HEK293 (cell line): Measurements from ENCODE around the gene S1PR4.

Experiments
- CTCF ChIA-PET: fragments of 350-600 bp; formaldehyde crosslinking; extraction: SDS; loops from one replicate; lab custom pipeline; 2021; ENCODE audit warnings: antibody characterized with exemption; lab: Yijun Ruan, JAX
- POLR2A ChIA-PET: fragments of 300-600 bp; formaldehyde crosslinking; extraction: SDS; loops from one replicate; lab custom pipeline; 2020; ENCODE audit warnings: antibody characterized with exemption, inconsistent platforms; lab: Yijun Ruan, JAX
- H3K27ac ChIP-seq: fragments of 200-500 bp; sonication (Bioruptor generic); 2 replicates; pipeline ENCODE4 v1.5.1; 2014; ENCODE audit warnings: low read depth, low read length, control low read depth, inconsistent platforms; ENCODE audit errors: extremely low read depth
- H3K36me3 ChIP-seq, 2 experiments: fragments of 200-500 bp in 1 of 2; sonication (Bioruptor generic) in 1 of 2; 1 replicate in 1 of 2; 2 replicates in 1 of 2; pipeline ENCODE4 v1.5.1; 2014 to 2017; ENCODE audit warnings: inconsistent platforms in 2 of 2, low read length in 2 of 2; ENCODE audit not compliant: control insufficient read depth in 2 of 2, insufficient read depth in 1 of 2
- H3K4me1 ChIP-seq: fragments of 200-500 bp; sonication (Bioruptor generic); 2 replicates; pipeline ENCODE4 v1.5.1; 2014; ENCODE audit warnings: mild to moderate bottlenecking, low read length, inconsistent platforms; ENCODE audit not compliant: control insufficient read depth, insufficient read depth
- H3K4me3 ChIP-seq: 2 replicates; pipeline ENCODE4 v1.5.1; 2011; ENCODE audit warnings: low read depth, mild to moderate bottlenecking, control low read depth, low read length, moderate library complexity
- H3K9me3 ChIP-seq: fragments of 200-500 bp; sonication (Bioruptor generic); 2 replicates; pipeline ENCODE4 v1.5.1; 2014; ENCODE audit warnings: low read depth, low read length, inconsistent platforms; ENCODE audit not compliant: control insufficient read depth, insufficient read depth
- EGR2 ChIP-seq: fragments of 450-650 bp; formaldehyde crosslinking; IDR thresholded peaks from 2 replicates; pipeline ENCODE4 v1.5.1; 2016; ENCODE audit warnings: low read depth, missing biosample characterization, missing genetic modification characterization
- GLI2 ChIP-seq: fragments of 450-650 bp; formaldehyde crosslinking; IDR thresholded peaks from 2 replicates; pipeline ENCODE4; 2017; ENCODE audit warnings: missing biosample characterization, missing genetic modification characterization, low read depth, borderline replicate concordance
- GLIS1 ChIP-seq: fragments of 450-650 bp; formaldehyde crosslinking; IDR thresholded peaks from 2 replicates; pipeline ENCODE4 v1.5.1; 2016; ENCODE audit warnings: missing biosample characterization, missing genetic modification characterization
- KLF1 ChIP-seq: fragments of 450-650 bp; formaldehyde crosslinking; IDR thresholded peaks from 2 replicates; pipeline ENCODE4 v1.5.1; 2016; ENCODE audit warnings: missing biosample characterization, missing genetic modification characterization
- PATZ1 ChIP-seq: fragments of 450-650 bp; formaldehyde crosslinking; IDR thresholded peaks from 2 replicates; pipeline ENCODE4 v1.5.1; 2016; ENCODE audit warnings: missing biosample characterization, missing genetic modification characterization
- TSHZ1 ChIP-seq: fragments of 450-650 bp; formaldehyde crosslinking; IDR thresholded peaks from 2 replicates; pipeline ENCODE4 v1.5.1; 2016; ENCODE audit warnings: missing biosample characterization, missing genetic modification characterization, borderline replicate concordance
- ZBTB49 ChIP-seq: fragments of 450-650 bp; formaldehyde crosslinking; IDR thresholded peaks from 2 replicates; pipeline ENCODE4 v1.5.1; 2016; ENCODE audit warnings: missing biosample characterization, missing genetic modification characterization, low read depth
- ZBTB6 ChIP-seq: fragments of 450-650 bp; formaldehyde crosslinking; IDR thresholded peaks from 2 replicates; pipeline ENCODE4 v1.5.1; 2017; ENCODE audit warnings: missing biosample characterization, missing genetic modification characterization
- ZFHX2 ChIP-seq: fragments of 450-650 bp; formaldehyde crosslinking; conservative IDR thresholded peaks from 2 replicates; pipeline ENCODE4 v1.5.1; 2016; ENCODE audit warnings: missing biosample characterization, missing genetic modification characterization
- ZNF274 ChIP-seq, 2 experiments: fragments of 200-500 bp in 1 of 2; fragments of 450-650 bp in 1 of 2; sonication (Bioruptor generic) in 1 of 2; formaldehyde crosslinking in 1 of 2; IDR thresholded peaks; 2 replicates each; pipeline versions ENCODE4 v1.5.1 to v1.6.1; 2014 to 2016; ENCODE audit warnings: borderline replicate concordance in 1 of 2, inconsistent platforms in 1 of 2, low read length in 1 of 2, missing biosample characterization in 1 of 2, missing genetic modification characterization in 1 of 2
- ZNF530 ChIP-seq: fragments of 450-650 bp; formaldehyde crosslinking; IDR thresholded peaks from 2 replicates; pipeline ENCODE4 v1.5.1; 2016; ENCODE audit warnings: low read depth, missing biosample characterization, missing genetic modification characterization
- ZNF621 ChIP-seq: fragments of 450-650 bp; formaldehyde crosslinking; IDR thresholded peaks from 2 replicates; pipeline ENCODE4 v1.5.1; 2017; ENCODE audit warnings: missing biosample characterization, missing genetic modification characterization
- ZNF639 ChIP-seq: fragments of 450-650 bp; formaldehyde crosslinking; IDR thresholded peaks from 2 replicates; pipeline ENCODE4 v1.5.1; 2016; ENCODE audit warnings: missing biosample characterization, missing genetic modification characterization
- ZNF660 ChIP-seq: fragments of 450-650 bp; IDR thresholded peaks from 2 replicates; pipeline ENCODE4 v1.5.1; 2018; ENCODE audit warnings: missing biosample characterization, mild to moderate bottlenecking, missing genetic modification characterization
- ZNF791 ChIP-seq: fragments of 450-650 bp; formaldehyde crosslinking; IDR thresholded peaks from 2 replicates; pipeline ENCODE4 v1.5.1; 2016; ENCODE audit warnings: missing biosample characterization, missing genetic modification characterization
- ZXDB ChIP-seq: fragments of 450-650 bp; formaldehyde crosslinking; IDR thresholded peaks from 2 replicates; pipeline ENCODE4 v1.5.1; 2016; ENCODE audit warnings: missing biosample characterization, missing genetic modification characterization

S1PR4 gene

GRCh38 chr19:3192684-3193083, 14.1 kb downstream of the S1PR4 start:
- peaks cover 0 to 62% of the 10 kb centered on the region in 2 experiments; a peak in 2 of 3 replicates for H3K36me3 ChIP-seq
- no peak overlapping the region for H3K27ac ChIP-seq
- no peaks in the 10 kb centered on the region for H3K9me3 ChIP-seq
- TF ChIP-seq ZXDB, result no peak
- TF ChIP-seq ZNF621 (tag by site-specific recombination), result no peak
- TF ChIP-seq GLI2, result no peak
- TF ChIP-seq ZNF274 (IDR thresholded peaks at IDR 0.05; ENCODE audit: low read length), result no peak
- TF ChIP-seq ZNF274 (tag by site-specific recombination; IDR thresholded peaks at IDR 0.05; ENCODE audit: borderline replicate concordance), result no peak
- no peak for TF ChIP-seq ZNF639 (tag by site-specific recombination)
- TF ChIP-seq TSHZ1, result no peak
- no peak for TF ChIP-seq ZBTB6
- no peak for TF ChIP-seq PATZ1 (tag by site-specific recombination)
- no peak for TF ChIP-seq ZNF660 (tag by site-specific recombination)
- H3K4me3 ChIP-seq, result no peak overlapping the region
- H3K4me1 ChIP-seq, result no peaks in the 10 kb centered on the region
- ChIA-PET CTCF (no interaction called here), POLR2A (no interaction called here)

GRCh38 chr19:3193256-3194105, 14.9 kb downstream of the S1PR4 start:
- TF ChIP-seq EGR2, result peak; percentile 42; the same call in 1 of the 2 replicates
- no peak for TF ChIP-seq ZBTB49
- TF ChIP-seq GLIS1 (tag by site-specific recombination), result 0 out of 2 replicates have a peak, but pooled peaks have one; percentile 39
- TF ChIP-seq ZNF530, result no peak
- TF ChIP-seq KLF1 (tag by site-specific recombination), result peak; percentile 86
- TF ChIP-seq ZNF791, result no peak
- TF ChIP-seq ZFHX2, result peak; percentile 49
- Histone ChIP-seq H3K4me3 (no peak overlapping the region), H3K27ac (no peak overlapping the region), H3K4me1 (no peaks in the 10 kb centered on the region), H3K9me3 (no peaks in the 10 kb centered on the region), H3K36me3 (peaks cover 0 to 57% of the 10 kb centered on the region in 2 experiments; a peak in 2 of 3 replicates)
- ChIA-PET POLR2A (no interaction called here), CTCF (interaction anchor here (0.6 to 0.7 kb wide), 2 partner anchors 120 to 1434 kb away, joined by 3 read pairs; no protein-coding TSS in a partner anchor)
